HepG2 (cell line): ENCODE data around the gene CARD9. TPM values are rescaled to one million over a fixed set of nuclear protein-coding genes. Genes with fewer than 3 reads are reported as not detected.

ENCODE experiments used
- ATAC-seq: fragments of 200-7000 bp; cut with Tn5 transposase; 3 replicates; pipeline ENCODE4 v1.9.1; 2020; ENCODE audit warnings: mild to moderate bottlenecking, moderate library complexity
- BruUV-seq: library from RNA; stranded (reverse); fragments of 400-500 nt; replicated peaks from 2 replicates; lab custom pipeline; 2021; lab: Mats Ljungman, UMichigan
- CTCF ChIA-PET: fragments of 300-600 bp; formaldehyde crosslinking; extraction: SDS; loops from one replicate; lab custom pipeline; 2021; ENCODE audit warnings: low total read pairs, inconsistent platforms, low intra/inter-chr PET ratio; lab: Yijun Ruan, JAX
- POLR2A ChIA-PET: fragments of 350-600 bp; sonication (Branson Sonifier 250); formaldehyde crosslinking; loops from one replicate; lab custom pipeline; 2020; ENCODE audit warnings: antibody characterized with exemption, inconsistent platforms; lab: Yijun Ruan, JAX
- DNase-seq: peaks from one replicate; pipeline ENCODE4 v3.0.0-alpha.2; 2015; ENCODE audit warnings: low spot score
- FAIRE-seq: peaks from 3 replicates; lab custom pipeline; 2011; peaks lifted over from hg19 to GRCh38; lab: Jason Lieb, UNC
- H2AFZ ChIP-seq: one replicate; pipeline ENCODE4 v1.6.1; 2011; ENCODE audit warnings: low read length, inconsistent platforms
- H3K27ac ChIP-seq: fragments of 300-600 bp; 3 replicates; pipeline ENCODE4 v1.8.0; 2011; ENCODE audit warnings: mixed run types, mild to moderate bottlenecking, mixed read lengths, low read length, inconsistent platforms; ENCODE audit not compliant: insufficient read depth; ENCODE audit errors: extremely low read length
- H3K27me3 ChIP-seq, 2 experiments: fragments of 200-600 bp in 1 of 2; 2 replicates in 1 of 2; 3 replicates in 1 of 2; pipeline versions ENCODE4 v1.6.0 to v1.8.0; 2011; ENCODE audit warnings: low read length in 2 of 2, mild to moderate bottlenecking in 2 of 2, moderate library complexity in 2 of 2, inconsistent platforms in 1 of 2; ENCODE audit not compliant: insufficient read depth in 2 of 2, control insufficient read depth in 1 of 2
- H3K36me3 ChIP-seq, 2 experiments: fragments of 200-600 bp in 1 of 2; replicated peaks in 1 of 2; 2 replicates in 1 of 2; 3 replicates in 1 of 2; pipeline versions ENCODE4 v1.5.1 to v1.8.0; 2011; ENCODE audit warnings: low read length in 2 of 2, inconsistent platforms in 1 of 2; ENCODE audit not compliant: insufficient read depth in 2 of 2, control insufficient read depth in 1 of 2
- H3K4me1 ChIP-seq: 2 replicates; pipeline ENCODE4 v1.5.1; 2012; ENCODE audit warnings: low read length, inconsistent platforms; ENCODE audit not compliant: insufficient read depth
- H3K4me2 ChIP-seq: 2 replicates; pipeline ENCODE4 v1.6.0; 2011; ENCODE audit warnings: low read depth, low read length, inconsistent platforms
- H3K4me3 ChIP-seq, 3 experiments: fragments of 200-600 bp in 1 of 3; sonication (generic), shearing (Covaris generic) in 1 of 3; replicated peaks in 1 of 3; 2 replicates each; pipeline ENCODE4 v1.5.1; 2011 to 2016; ENCODE audit warnings: low read length in 3 of 3, inconsistent platforms in 2 of 3, low read depth in 2 of 3, mild to moderate bottlenecking in 2 of 3, control low read depth in 1 of 3, mixed read lengths in 1 of 3; ENCODE audit not compliant: insufficient read depth in 1 of 3
- H3K79me2 ChIP-seq: one replicate; pipeline ENCODE4 v1.6.1; 2011; ENCODE audit warnings: low read length, inconsistent platforms; ENCODE audit not compliant: insufficient read depth
- H3K9ac ChIP-seq: 2 replicates; pipeline ENCODE4 v1.6.0; 2011; ENCODE audit warnings: mild to moderate bottlenecking, low read depth, low read length, inconsistent platforms; ENCODE audit not compliant: insufficient read depth
- H3K9me3 ChIP-seq: 2 replicates; pipeline ENCODE4 v1.5.1; 2012; ENCODE audit warnings: mild to moderate bottlenecking, low read length
- H4K20me1 ChIP-seq: 2 replicates; pipeline ENCODE4 v1.6.0; 2011; ENCODE audit warnings: inconsistent platforms, mild to moderate bottlenecking, low read length, moderate library complexity; ENCODE audit not compliant: insufficient read depth
- ETV6 ChIP-seq: sonication (generic); formaldehyde crosslinking; conservative IDR thresholded peaks from 2 replicates; pipeline ENCODE4 v1.4.0; 2020; ENCODE audit warnings: missing genetic modification reagents
- GABPB1 ChIP-seq: IDR thresholded peaks from 2 replicates; pipeline ENCODE4 v1.6.1; 2016; ENCODE audit warnings: mild to moderate bottlenecking, missing genetic modification reagents, moderate library complexity, missing compliant biosample characterization
- KMT2B ChIP-seq: IDR thresholded peaks from 2 replicates; pipeline ENCODE4 v1.6.1; 2016; ENCODE audit warnings: missing genetic modification reagents, missing compliant biosample characterization
- PAF1 ChIP-seq: IDR thresholded peaks from 2 replicates; pipeline ENCODE4 v1.6.1; 2016; ENCODE audit warnings: missing genetic modification reagents, missing compliant biosample characterization
- REL ChIP-seq: sonication (generic); formaldehyde crosslinking; conservative IDR thresholded peaks from 2 replicates; pipeline ENCODE4 v1.8.0; 2022; ENCODE audit warnings: mild to moderate bottlenecking, missing genetic modification reagents, moderate library complexity
- YY1 ChIP-seq: IDR thresholded peaks from 2 replicates; pipeline ENCODE4 v1.6.1; 2011; ENCODE audit warnings: low read length, low read depth, moderate library complexity, mild to moderate bottlenecking; ENCODE audit not compliant: insufficient read depth, insufficient replicate concordance
- ZNF350 ChIP-seq: sonication (generic); formaldehyde crosslinking; IDR thresholded peaks from 2 replicates; pipeline ENCODE4 v1.4.0; 2020; ENCODE audit warnings: mild to moderate bottlenecking, low read depth, missing genetic modification reagents, borderline replicate concordance
- ZNF839 ChIP-seq: sonication (generic); formaldehyde crosslinking; IDR thresholded peaks from 2 replicates; pipeline ENCODE4 v1.4.0; 2020; ENCODE audit warnings: missing genetic modification reagents, mild to moderate bottlenecking, borderline replicate concordance
- ZSCAN31 ChIP-seq: sonication (generic); formaldehyde crosslinking; IDR thresholded peaks from 2 replicates; pipeline ENCODE4 v1.5.0; 2020; ENCODE audit warnings: low read depth, mild to moderate bottlenecking, missing genetic modification reagents
- WGBS: methylation state at CpG from one replicate; pipeline ENCODE4 v1.1.6; 2017; ENCODE audit warnings: low lambda C conversion rate; 5-methylcytosine and 5-hydroxymethylcytosine counted together
- in situ Hi-C: cut with HindIII; loops from 2 replicates; pipeline ENCODE4 v1.10.0; 2017; ENCODE audit warnings: low pct_unique_long_range_greater_than_20kb; ENCODE audit not compliant: extremely low pct_ligation_motif_present
- intact Hi-C: fragments of 100-400 bp; cut with micrococcal nuclease; formaldehyde crosslinking; loops from one replicate; pipeline ENCODE4 v1.10.0; 2022; ENCODE audit not compliant: unreplicated experiment
- polyA plus RNA-seq, 8 experiments: library from polyadenylated mRNA; depleted of rRNA in 3 of 8; stranded (reverse) in 7 of 8; unstranded in 1 of 8; fragments of >200 nt; fragmentation: Illumina TruSeq in 4 of 8; extraction: Trizol in 4 of 8; gene quantifications; 2 replicates each; pipeline versions ENCODE4 v1.2.1 to v1.2.3, GENCODE V29; 2011 to 2016; ENCODE audit warnings: low read depth in 4 of 8, missing spikeins in 1 of 8, mixed read lengths in 1 of 8; ENCODE audit not compliant: insufficient read depth in 1 of 8
- total RNA-seq, 5 experiments: library from RNA; depleted of rRNA; stranded (reverse); fragments of >200 nt; fragmentation: Illumina TruSeq; extraction: Trizol; gene quantifications; 2 replicates each; pipeline ENCODE4 v1.2.3, GENCODE V29; 2016; ENCODE audit warnings: low read depth in 1 of 5
- TF ChIP-seq, protein P1 (sequence below): sonication (generic); formaldehyde crosslinking; IDR thresholded peaks from 2 replicates; pipeline ENCODE4 v1.5.0; 2020; ENCODE audit warnings: missing genetic modification reagents
- TF ChIP-seq, protein P2 (sequence below): IDR thresholded peaks from 2 replicates; pipeline ENCODE4 v1.6.1; 2016; ENCODE audit warnings: mild to moderate bottlenecking, missing biosample characterization, missing genetic modification reagents
- TF ChIP-seq, protein P3 (sequence below): sonication (generic); formaldehyde crosslinking; IDR thresholded peaks from 2 replicates; pipeline ENCODE4 v1.4.0; 2020; ENCODE audit warnings: missing genetic modification reagents, borderline replicate concordance
- TF ChIP-seq, protein P4 (sequence below): sonication (generic); formaldehyde crosslinking; IDR thresholded peaks from 2 replicates; pipeline ENCODE4 v1.5.0; 2020; ENCODE audit warnings: mild to moderate bottlenecking, missing genetic modification reagents, borderline replicate concordance
- TF ChIP-seq, protein P5 (sequence below): sonication (generic); formaldehyde crosslinking; IDR thresholded peaks from 2 replicates; pipeline ENCODE4 v1.9.0; 2021; ENCODE audit warnings: missing genetic modification reagents, borderline replicate concordance

CARD9 gene
- total and polyA plus RNA-seq, 2 of the 13 experiments (the other 11 are each of a cell fraction or from before 2014, with no cell fraction given), result 3.3 to 7.4 TPM

DNA sequence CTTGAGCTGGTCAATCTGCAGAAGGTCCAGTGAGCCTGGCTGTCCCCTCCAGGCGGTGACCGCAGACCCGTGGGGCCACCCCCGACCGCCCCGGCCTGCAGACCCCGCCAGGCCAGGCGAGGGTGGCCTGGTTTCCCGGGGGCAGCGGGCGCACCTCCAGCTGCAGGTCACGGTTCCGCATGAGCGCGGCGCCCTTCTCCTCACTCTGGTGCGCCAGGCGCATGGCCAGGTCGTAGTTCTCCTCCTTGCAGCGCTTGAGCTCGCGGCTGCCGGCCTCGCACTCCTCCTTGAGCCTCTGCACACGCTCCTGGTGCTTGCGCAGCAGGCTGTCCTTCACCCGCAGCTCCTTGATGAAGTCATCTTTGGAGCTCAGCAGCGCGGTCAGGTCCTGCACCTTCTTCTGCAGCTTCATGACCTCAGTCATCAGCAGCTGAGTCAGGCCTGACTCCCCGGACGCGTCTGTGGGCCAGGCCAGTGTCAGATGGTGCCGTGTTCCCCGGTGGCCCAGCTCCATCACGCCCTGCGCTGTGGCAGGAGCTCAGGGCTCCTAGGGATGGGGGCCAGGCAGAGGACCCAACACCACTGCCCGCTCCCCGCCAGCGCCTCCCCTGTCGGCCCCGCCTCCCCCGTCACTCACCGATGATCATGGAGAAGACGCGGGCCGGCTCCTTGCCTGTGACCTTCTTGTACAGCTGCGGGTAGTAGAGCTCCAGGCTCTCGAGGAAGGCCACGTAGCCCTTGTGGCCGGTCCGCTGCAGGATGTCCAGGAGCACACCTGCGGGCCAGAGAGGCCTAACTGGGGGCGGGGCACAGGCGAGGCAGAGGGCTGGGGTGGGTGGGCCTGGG lies 2.6 kb downstream of the CARD9 start:
- H3K36me3 ChIP-seq, result peaks cover 0 to 2% of the 10 kb centered on the region in 2 experiments; a peak in 1 of 5 replicates
- CTCF ChIA-PET, result interaction anchor here (3.1 kb wide), 1 partner anchor 31 kb away, joined by 18 read pairs; no protein-coding TSS in a partner anchor
- no peaks in the 10 kb centered on the region for H3K9me3 ChIP-seq
- H2AFZ ChIP-seq, result no peak overlapping the region
- no peaks in the 10 kb centered on the region for H4K20me1 ChIP-seq
- WGBS, result 97% methylated on average over 6 of the region's 54 CpGs
- no peak overlapping the region for H3K4me3 ChIP-seq
- no peaks in the 10 kb centered on the region for H3K79me2 ChIP-seq
- ATAC-seq (no peak), DNase-seq (no peak), FAIRE-seq (no peak)
- POLR2A ChIA-PET, result interaction anchor here (4.0 kb wide), 1 partner anchor 8 kb away, joined by 38 read pairs; the partner anchor contains the start of gene DNLZ
- no peaks in the 10 kb centered on the region; a peak in 1 of 5 replicates for H3K27me3 ChIP-seq
- no peak overlapping the region for H3K27ac ChIP-seq
- H3K9ac ChIP-seq, result no peak overlapping the region
- intact Hi-C loops, result loop anchor here (5.0 kb wide), 1 partner anchor 34 kb away; no protein-coding TSS in a partner anchor
- H3K4me1 ChIP-seq, result peaks cover 26% of the 10 kb centered on the region
- no TSS peak for BruUV-seq
- no peak overlapping the region for H3K4me2 ChIP-seq
- in situ Hi-C loops, result no loop called here
- no peak for TF ChIP-seq ZNF839 (CRISPR knock-in tag)
- TF ChIP-seq, protein P1, sequence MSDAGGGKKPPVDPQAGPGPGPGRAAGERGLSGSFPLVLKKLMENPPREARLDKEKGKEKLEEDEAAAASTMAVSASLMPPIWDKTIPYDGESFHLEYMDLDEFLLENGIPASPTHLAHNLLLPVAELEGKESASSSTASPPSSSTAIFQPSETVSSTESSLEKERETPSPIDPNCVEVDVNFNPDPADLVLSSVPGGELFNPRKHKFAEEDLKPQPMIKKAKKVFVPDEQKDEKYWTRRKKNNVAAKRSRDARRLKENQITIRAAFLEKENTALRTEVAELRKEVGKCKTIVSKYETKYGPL (CRISPR knock-in tag), result no peak
- no peak for TF ChIP-seq ETV6 (CRISPR knock-in tag)
- TF ChIP-seq, protein P2, sequence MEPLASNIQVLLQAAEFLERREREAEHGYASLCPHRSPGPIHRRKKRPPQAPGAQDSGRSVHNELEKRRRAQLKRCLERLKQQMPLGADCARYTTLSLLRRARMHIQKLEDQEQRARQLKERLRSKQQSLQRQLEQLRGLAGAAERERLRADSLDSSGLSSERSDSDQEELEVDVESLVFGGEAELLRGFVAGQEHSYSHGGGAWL (CRISPR knock-in tag), result no peak
- TF ChIP-seq YY1, result no peak
- TF ChIP-seq PAF1 (CRISPR knock-in tag), result no peak
- no peak for TF ChIP-seq GABPB1 (CRISPR knock-in tag)
- TF ChIP-seq REL, result no peak
- TF ChIP-seq KMT2B (CRISPR knock-in tag), result no peak
- TF ChIP-seq, protein P3, sequence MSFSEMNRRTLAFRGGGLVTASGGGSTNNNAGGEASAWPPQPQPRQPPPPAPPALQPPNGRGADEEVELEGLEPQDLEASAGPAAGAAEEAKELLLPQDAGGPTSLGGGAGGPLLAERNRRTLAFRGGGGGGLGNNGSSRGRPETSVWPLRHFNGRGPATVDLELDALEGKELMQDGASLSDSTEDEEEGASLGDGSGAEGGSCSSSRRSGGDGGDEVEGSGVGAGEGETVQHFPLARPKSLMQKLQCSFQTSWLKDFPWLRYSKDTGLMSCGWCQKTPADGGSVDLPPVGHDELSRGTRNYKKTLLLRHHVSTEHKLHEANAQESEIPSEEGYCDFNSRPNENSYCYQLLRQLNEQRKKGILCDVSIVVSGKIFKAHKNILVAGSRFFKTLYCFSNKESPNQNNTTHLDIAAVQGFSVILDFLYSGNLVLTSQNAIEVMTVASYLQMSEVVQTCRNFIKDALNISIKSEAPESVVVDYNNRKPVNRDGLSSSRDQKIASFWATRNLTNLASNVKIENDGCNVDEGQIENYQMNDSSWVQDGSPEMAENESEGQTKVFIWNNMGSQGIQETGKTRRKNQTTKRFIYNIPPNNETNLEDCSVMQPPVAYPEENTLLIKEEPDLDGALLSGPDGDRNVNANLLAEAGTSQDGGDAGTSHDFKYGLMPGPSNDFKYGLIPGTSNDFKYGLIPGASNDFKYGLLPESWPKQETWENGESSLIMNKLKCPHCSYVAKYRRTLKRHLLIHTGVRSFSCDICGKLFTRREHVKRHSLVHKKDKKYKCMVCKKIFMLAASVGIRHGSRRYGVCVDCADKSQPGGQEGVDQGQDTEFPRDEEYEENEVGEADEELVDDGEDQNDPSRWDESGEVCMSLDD (CRISPR knock-in tag), result no peak
- TF ChIP-seq ZSCAN31 (CRISPR knock-in tag), result no peak
- no peak for TF ChIP-seq ZNF350
- TF ChIP-seq, protein P4, sequence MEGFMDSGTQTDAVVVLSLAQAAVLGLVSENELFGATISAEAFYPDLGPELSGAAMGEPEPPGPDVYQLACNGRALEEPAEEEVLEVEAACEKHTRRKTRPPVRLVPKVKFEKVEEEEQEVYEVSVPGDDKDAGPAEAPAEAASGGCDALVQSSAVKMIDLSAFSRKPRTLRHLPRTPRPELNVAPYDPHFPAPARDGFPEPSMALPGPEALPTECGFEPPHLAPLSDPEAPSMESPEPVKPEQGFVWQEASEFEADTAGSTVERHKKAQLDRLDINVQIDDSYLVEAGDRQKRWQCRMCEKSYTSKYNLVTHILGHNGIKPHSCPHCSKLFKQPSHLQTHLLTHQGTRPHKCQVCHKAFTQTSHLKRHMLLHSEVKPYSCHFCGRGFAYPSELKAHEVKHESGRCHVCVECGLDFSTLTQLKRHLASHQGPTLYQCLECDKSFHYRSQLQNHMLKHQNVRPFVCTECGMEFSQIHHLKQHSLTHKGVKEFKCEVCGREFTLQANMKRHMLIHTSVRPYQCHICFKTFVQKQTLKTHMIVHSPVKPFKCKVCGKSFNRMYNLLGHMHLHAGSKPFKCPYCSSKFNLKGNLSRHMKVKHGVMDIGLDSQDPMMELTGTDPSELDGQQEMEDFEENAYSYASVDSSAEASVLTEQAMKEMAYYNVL (CRISPR knock-in tag), result no peak
- TF ChIP-seq, protein P5, sequence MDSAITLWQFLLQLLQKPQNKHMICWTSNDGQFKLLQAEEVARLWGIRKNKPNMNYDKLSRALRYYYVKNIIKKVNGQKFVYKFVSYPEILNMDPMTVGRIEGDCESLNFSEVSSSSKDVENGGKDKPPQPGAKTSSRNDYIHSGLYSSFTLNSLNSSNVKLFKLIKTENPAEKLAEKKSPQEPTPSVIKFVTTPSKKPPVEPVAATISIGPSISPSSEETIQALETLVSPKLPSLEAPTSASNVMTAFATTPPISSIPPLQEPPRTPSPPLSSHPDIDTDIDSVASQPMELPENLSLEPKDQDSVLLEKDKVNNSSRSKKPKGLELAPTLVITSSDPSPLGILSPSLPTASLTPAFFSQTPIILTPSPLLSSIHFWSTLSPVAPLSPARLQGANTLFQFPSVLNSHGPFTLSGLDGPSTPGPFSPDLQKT (CRISPR knock-in tag), result no peak
